Keratinocyte (primary cell): Measurements from ENCODE around the gene CLDN5.

Source experiments
- CTCF ChIP-seq, 3 experiments: IDR thresholded peaks in 1 of 3; conservative IDR thresholded peaks in 1 of 3; optimal IDR thresholded peaks in 1 of 3; 2 replicates in 2 of 3; 3 replicates in 1 of 3; pipeline versions ENCODE3 to v1.5.1; 2011; ENCODE audit warnings: low read length in 3 of 3, mild to moderate bottlenecking in 3 of 3, moderate library complexity in 2 of 3, control low read depth in 1 of 3, inconsistent platforms in 1 of 3; ENCODE audit not compliant: insufficient read depth in 2 of 3; ENCODE audit errors: extremely low read depth in 1 of 3
- EZH2 ChIP-seq: IDR thresholded peaks from one replicate; pipeline ENCODE4 v1.6.1; 2012; ENCODE audit warnings: inconsistent platforms, mild to moderate bottlenecking, low read length, moderate library complexity

- TF ChIP-seq CTCF (optimal IDR thresholded peaks at IDR 0.05 in 1 of 3, IDR thresholded peaks at IDR 0.05 in 1 of 3, conservative IDR thresholded peaks at IDR 0.05 in 1 of 3; ENCODE audit: extremely low read depth in 1 of 3, insufficient read depth in 2 of 3, low read length in 3 of 3) (no peak), EZH2 (no peak)
Observed at GRCh38 chr22:19522190-19522880, 1.9 kb downstream of the CLDN5 start.
